HEK293 (cell line): ENCODE measurements around the gene GPR132.

Experiments used
- ATF2 ChIP-seq: fragments of 450-650 bp; formaldehyde crosslinking; IDR thresholded peaks from 2 replicates; pipeline ENCODE4 v1.5.1; 2016; ENCODE audit warnings: missing biosample characterization, missing genetic modification characterization, low read depth
- CTCF ChIP-seq: fragments of 450-650 bp; formaldehyde crosslinking; IDR thresholded peaks from 2 replicates; pipeline ENCODE4 v1.5.1; 2016; ENCODE audit warnings: missing biosample characterization, missing genetic modification characterization
- GLIS1 ChIP-seq: fragments of 450-650 bp; formaldehyde crosslinking; IDR thresholded peaks from 2 replicates; pipeline ENCODE4 v1.5.1; 2016; ENCODE audit warnings: missing biosample characterization, missing genetic modification characterization
- HOXA7 ChIP-seq: sonication (generic); formaldehyde crosslinking; IDR thresholded peaks from 2 replicates; pipeline ENCODE4 v1.8.1; 2022; ENCODE audit warnings: missing genetic modification reagents, borderline replicate concordance
- KLF10 ChIP-seq: fragments of 450-650 bp; IDR thresholded peaks from 2 replicates; pipeline ENCODE4 v1.5.1; 2018; ENCODE audit warnings: missing biosample characterization, mild to moderate bottlenecking, missing genetic modification characterization
- YY1 ChIP-seq: fragments of 450-650 bp; formaldehyde crosslinking; IDR thresholded peaks from 2 replicates; pipeline ENCODE4 v1.5.1; 2018; ENCODE audit warnings: missing biosample characterization, missing genetic modification characterization
- ZBTB20 ChIP-seq: fragments of 450-650 bp; formaldehyde crosslinking; IDR thresholded peaks from 2 replicates; pipeline ENCODE4 v1.5.1; 2016; ENCODE audit warnings: missing biosample characterization, missing genetic modification characterization
- ZBTB6 ChIP-seq: fragments of 450-650 bp; formaldehyde crosslinking; IDR thresholded peaks from 2 replicates; pipeline ENCODE4 v1.5.1; 2017; ENCODE audit warnings: missing biosample characterization, missing genetic modification characterization
- ZNF48 ChIP-seq: fragments of 450-650 bp; formaldehyde crosslinking; IDR thresholded peaks from 2 replicates; pipeline ENCODE4 v1.5.1; 2016; ENCODE audit warnings: missing biosample characterization, missing genetic modification characterization
- TF ChIP-seq, protein P1 (sequence below): fragments of 450-650 bp; formaldehyde crosslinking; IDR thresholded peaks from 2 replicates; pipeline ENCODE4 v1.5.1; 2016; ENCODE audit warnings: missing biosample characterization, missing genetic modification characterization
- TF ChIP-seq, protein P2 (sequence below): fragments of 450-650 bp; formaldehyde crosslinking; IDR thresholded peaks from 2 replicates; pipeline ENCODE4 v1.5.1; 2016; ENCODE audit warnings: missing biosample characterization, missing genetic modification characterization
- TF ChIP-seq, protein P3 (sequence below): fragments of 450-650 bp; formaldehyde crosslinking; IDR thresholded peaks from 2 replicates; pipeline ENCODE4 v1.5.1; 2016; ENCODE audit warnings: missing biosample characterization, missing genetic modification characterization

DNA sequence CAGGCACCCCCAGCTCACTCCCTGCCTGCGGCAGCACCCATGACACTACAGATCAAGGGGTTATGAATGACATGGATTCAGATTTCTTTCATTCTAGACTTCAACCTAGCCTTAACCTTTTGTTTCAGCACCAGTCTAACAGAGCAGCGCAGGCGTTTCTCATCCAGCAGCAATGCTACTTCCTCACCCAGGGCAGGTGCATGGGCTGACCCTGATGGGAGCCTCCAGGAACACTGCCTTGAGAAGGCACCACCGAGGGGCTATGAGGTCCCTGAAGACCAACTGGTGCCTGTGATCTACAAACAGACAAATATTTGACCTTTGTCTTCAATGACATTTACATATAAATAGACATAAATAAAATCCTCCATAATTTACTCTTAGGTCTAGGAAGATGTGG lies 55.1 kb downstream of the GPR132 start:
- TF ChIP-seq CTCF (tag by site-specific recombination) (no peak), GLIS1 (tag by site-specific recombination) (no peak), ZBTB6 (tag by site-specific recombination) (no peak), HOXA7 (CRISPR knock-in tag) (no peak), KLF10 (tag by site-specific recombination) (no peak), ZNF48 (tag by site-specific recombination) (no peak), ZBTB20 (tag by site-specific recombination) (no peak), ATF2 (tag by site-specific recombination) (no peak), YY1 (no peak)
- TF ChIP-seq, protein P1, sequence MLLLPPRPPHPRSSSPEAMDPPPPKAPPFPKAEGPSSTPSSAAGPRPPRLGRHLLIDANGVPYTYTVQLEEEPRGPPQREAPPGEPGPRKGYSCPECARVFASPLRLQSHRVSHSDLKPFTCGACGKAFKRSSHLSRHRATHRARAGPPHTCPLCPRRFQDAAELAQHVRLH = no peak
- TF ChIP-seq, protein P2, sequence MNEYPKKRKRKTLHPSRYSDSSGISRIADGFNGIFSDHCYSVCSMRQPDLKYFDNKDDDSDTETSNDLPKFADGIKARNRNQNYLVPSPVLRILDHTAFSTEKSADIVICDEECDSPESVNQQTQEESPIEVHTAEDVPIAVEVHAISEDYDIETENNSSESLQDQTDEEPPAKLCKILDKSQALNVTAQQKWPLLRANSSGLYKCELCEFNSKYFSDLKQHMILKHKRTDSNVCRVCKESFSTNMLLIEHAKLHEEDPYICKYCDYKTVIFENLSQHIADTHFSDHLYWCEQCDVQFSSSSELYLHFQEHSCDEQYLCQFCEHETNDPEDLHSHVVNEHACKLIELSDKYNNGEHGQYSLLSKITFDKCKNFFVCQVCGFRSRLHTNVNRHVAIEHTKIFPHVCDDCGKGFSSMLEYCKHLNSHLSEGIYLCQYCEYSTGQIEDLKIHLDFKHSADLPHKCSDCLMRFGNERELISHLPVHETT (tag by site-specific recombination) = no peak
- TF ChIP-seq, protein P3, sequence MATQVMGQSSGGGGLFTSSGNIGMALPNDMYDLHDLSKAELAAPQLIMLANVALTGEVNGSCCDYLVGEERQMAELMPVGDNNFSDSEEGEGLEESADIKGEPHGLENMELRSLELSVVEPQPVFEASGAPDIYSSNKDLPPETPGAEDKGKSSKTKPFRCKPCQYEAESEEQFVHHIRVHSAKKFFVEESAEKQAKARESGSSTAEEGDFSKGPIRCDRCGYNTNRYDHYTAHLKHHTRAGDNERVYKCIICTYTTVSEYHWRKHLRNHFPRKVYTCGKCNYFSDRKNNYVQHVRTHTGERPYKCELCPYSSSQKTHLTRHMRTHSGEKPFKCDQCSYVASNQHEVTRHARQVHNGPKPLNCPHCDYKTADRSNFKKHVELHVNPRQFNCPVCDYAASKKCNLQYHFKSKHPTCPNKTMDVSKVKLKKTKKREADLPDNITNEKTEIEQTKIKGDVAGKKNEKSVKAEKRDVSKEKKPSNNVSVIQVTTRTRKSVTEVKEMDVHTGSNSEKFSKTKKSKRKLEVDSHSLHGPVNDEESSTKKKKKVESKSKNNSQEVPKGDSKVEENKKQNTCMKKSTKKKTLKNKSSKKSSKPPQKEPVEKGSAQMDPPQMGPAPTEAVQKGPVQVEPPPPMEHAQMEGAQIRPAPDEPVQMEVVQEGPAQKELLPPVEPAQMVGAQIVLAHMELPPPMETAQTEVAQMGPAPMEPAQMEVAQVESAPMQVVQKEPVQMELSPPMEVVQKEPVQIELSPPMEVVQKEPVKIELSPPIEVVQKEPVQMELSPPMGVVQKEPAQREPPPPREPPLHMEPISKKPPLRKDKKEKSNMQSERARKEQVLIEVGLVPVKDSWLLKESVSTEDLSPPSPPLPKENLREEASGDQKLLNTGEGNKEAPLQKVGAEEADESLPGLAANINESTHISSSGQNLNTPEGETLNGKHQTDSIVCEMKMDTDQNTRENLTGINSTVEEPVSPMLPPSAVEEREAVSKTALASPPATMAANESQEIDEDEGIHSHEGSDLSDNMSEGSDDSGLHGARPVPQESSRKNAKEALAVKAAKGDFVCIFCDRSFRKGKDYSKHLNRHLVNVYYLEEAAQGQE (tag by site-specific recombination) = no peak
